ENCODE measurements around the gene FXYD7.

FXYD7 gene

GRCh38 chr19:35107545-35107944, 35.5 kb upstream of the FXYD7 start:
- Histone ChIP-seq H4K20me1 (no peaks in the 10 kb centered on the region), H3K9me3 (replicated peaks in 1 of 11) (peaks cover 0 to 11% (median 9%) of the 10 kb centered on the region in 11 experiments; a peak in 8 of 22 replicates), H3K9ac (no peak overlapping the region), H3K27me3 (no peaks in the 10 kb centered on the region), H3K27ac (no peak overlapping the region), H3K36me3 (no peaks in the 10 kb centered on the region), H3K4me1 (peaks cover 0 to 18% (median 5%) of the 10 kb centered on the region in 10 experiments; a peak in 7 of 20 replicates), H3K4me3 (no peak overlapping the region), H3K4me2 (peak overlapping the region in 3 of 11 experiments; percentile 33 to 52 (median 50); a peak in 3 of 22 replicates)
- TF ChIP-seq Cebpa-rat (IDR thresholded peaks at IDR 0.05) = no peak

GRCh38 chr19:35108730-35109129, 34.3 kb upstream of the FXYD7 start:
- H3K36me3 ChIP-seq = no peaks in the 10 kb centered on the region
- no peak overlapping the region for H3K9ac ChIP-seq
- no peaks in the 10 kb centered on the region for H3K27me3 ChIP-seq
- H3K4me3 ChIP-seq = no peak overlapping the region
- TF ChIP-seq Cebpa-rat (IDR thresholded peaks at IDR 0.05) = no peak
- H3K27ac ChIP-seq = no peak overlapping the region
- no peak overlapping the region for H3K4me2 ChIP-seq
- H3K4me1 ChIP-seq = peaks cover 0 to 18% (median 5%) of the 10 kb centered on the region in 10 experiments; a peak in 7 of 20 replicates
- H3K9me3 ChIP-seq (replicated peaks in 1 of 11) = peaks cover 0 to 11% (median 9%) of the 10 kb centered on the region in 11 experiments; a peak in 8 of 22 replicates
- no peaks in the 10 kb centered on the region for H4K20me1 ChIP-seq

- Histone ChIP-seq H3K4me1 (peaks cover 0 to 23% (median 7%) of the 10 kb centered on the region in 10 experiments; a peak in 16 of 20 replicates), H3K9ac (no peak overlapping the region), H3K4me2 (peak overlapping the region in 2 of 11 experiments; percentile 8 to 14; a peak in 1 of 22 replicates), H4K20me1 (no peaks in the 10 kb centered on the region), H3K9me3 (replicated peaks in 1 of 11) (peaks cover 0 to 11% (median 9%) of the 10 kb centered on the region in 11 experiments; a peak in 8 of 22 replicates), H3K36me3 (no peaks in the 10 kb centered on the region), H3K27ac (no peak overlapping the region), H3K27me3 (no peaks in the 10 kb centered on the region), H3K4me3 (no peak overlapping the region)
- no peak for TF ChIP-seq Cebpa-rat (IDR thresholded peaks at IDR 0.05)
Measured at GRCh38 chr19:35109395-35110112, 33.5 kb upstream of the FXYD7 start.

- H3K4me2 ChIP-seq = peak overlapping the region in 3 of 11 experiments; percentile 10 to 43 (median 13); a peak in 2 of 22 replicates
Measured at GRCh38 chr19:35110974-35111373, 32.1 kb upstream of the FXYD7 start.

GRCh38 chr19:35112995-35113688, 29.9 kb upstream of the FXYD7 start:
- Histone ChIP-seq H3K4me2 (no peak overlapping the region), H3K36me3 (no peaks in the 10 kb centered on the region), H3K9me3 (replicated peaks in 1 of 11) (no peaks in the 10 kb centered on the region), H3K9ac (no peak overlapping the region), H4K20me1 (no peaks in the 10 kb centered on the region), H3K4me1 (peaks cover 3 to 27% (median 18%) of the 10 kb centered on the region in 10 experiments; a peak in 18 of 20 replicates), H3K27ac (no peak overlapping the region), H3K27me3 (no peaks in the 10 kb centered on the region), H3K4me3 (no peak overlapping the region)
- TF ChIP-seq Cebpa-rat (IDR thresholded peaks at IDR 0.05) = no peak

More at GRCh38 chr19:35110974-35111373, 32.1 kb upstream of the FXYD7 start:
- Histone ChIP-seq H3K9ac (no peak overlapping the region), H3K27ac (no peak overlapping the region), H3K36me3 (no peaks in the 10 kb centered on the region), H3K4me3 (no peak overlapping the region), H4K20me1 (no peaks in the 10 kb centered on the region), H3K9me3 (replicated peaks in 1 of 11) (peaks cover 0 to 9% (median 6%) of the 10 kb centered on the region in 11 experiments; a peak in 8 of 22 replicates), H3K27me3 (no peaks in the 10 kb centered on the region), H3K4me1 (peaks cover 3 to 30% (median 14%) of the 10 kb centered on the region in 10 experiments; a peak in 18 of 20 replicates)
- no peak for TF ChIP-seq Cebpa-rat (IDR thresholded peaks at IDR 0.05)

GRCh38 chr19:35114353-35115176, 28.5 kb upstream of the FXYD7 start:
- no peak for TF ChIP-seq Cebpa-rat (IDR thresholded peaks at IDR 0.05)
- Histone ChIP-seq H3K27ac (no peak overlapping the region), H3K27me3 (no peaks in the 10 kb centered on the region), H3K4me2 (peak overlapping the region; percentile 43 to 90 (median 70)), H4K20me1 (no peaks in the 10 kb centered on the region), H3K4me3 (peak overlapping the region in 4 of 10 experiments; percentile 14 to 51 (median 28); a peak in 5 of 20 replicates), H3K9ac (peak overlapping the region in 7 of 11 experiments; percentile 5 to 47 (median 24); a peak in 4 of 22 replicates), H3K4me1 (peaks cover 14 to 39% (median 30%) of the 10 kb centered on the region in 10 experiments), H3K9me3 (replicated peaks in 1 of 11) (no peaks in the 10 kb centered on the region), H3K36me3 (no peaks in the 10 kb centered on the region)

- no peak within 1 kb of the TSS for H3K27ac ChIP-seq
- H3K4me1 ChIP-seq = peaks cover 22 to 44% (median 37%) of the 10 kb centered on the region in 10 experiments
- no peak for TF ChIP-seq Cebpa-rat (IDR thresholded peaks at IDR 0.05)
- no peaks in the 10 kb centered on the region for H3K36me3 ChIP-seq
- H3K9me3 ChIP-seq (replicated peaks in 1 of 11) = no peaks in the 10 kb centered on the region
- H3K4me2 ChIP-seq = peak within 1 kb of the TSS; percentile 43 to 90 (median 70)
- no peaks in the 10 kb centered on the region for H3K27me3 ChIP-seq
- no peaks in the 10 kb centered on the region for H4K20me1 ChIP-seq
- H3K4me3 ChIP-seq = peak within 1 kb of the TSS in 4 of 10 experiments; percentile 14 to 51 (median 28); a peak in 5 of 20 replicates
- H3K9ac ChIP-seq = peak within 1 kb of the TSS in 6 of 11 experiments; percentile 13 to 47 (median 26); a peak in 4 of 22 replicates
Measured at GRCh38 chr19:35115177-35115951, 27.7 kb upstream of the FXYD7 start, which contains the start of gene FXYD3. Gene FXYD3 (plus strand): TSS chr19:35115823. CDS start chr19:35119377, 3,554 bp downstream.

Measured in BLaER1 treated with 17β-estradiol and CSF1 and Interleukin-3, amounts not matched to agents 10 nM and 100 nM (cell line).